Ishikawa (cell line): ENCODE data around the gene CHRNA1.

Experiments used
- CEBPB ChIP-seq: IDR thresholded peaks from 2 replicates; pipeline ENCODE4 v1.6.1; 2012
- CREB1 ChIP-seq: IDR thresholded peaks from 2 replicates; pipeline ENCODE4 v1.6.1; 2012; ENCODE audit warnings: low read depth
- EGR1 ChIP-seq: IDR thresholded peaks from 2 replicates; pipeline ENCODE4 v1.6.1; 2012
- EP300 ChIP-seq: IDR thresholded peaks from 2 replicates; pipeline ENCODE4 v1.6.1; 2012; ENCODE audit warnings: borderline replicate concordance
- NFIC ChIP-seq: IDR thresholded peaks from 2 replicates; pipeline ENCODE4 v1.6.1; 2012
- TEAD4 ChIP-seq: IDR thresholded peaks from 2 replicates; pipeline ENCODE4 v1.6.1; 2012
- USF1 ChIP-seq: IDR thresholded peaks from 2 replicates; pipeline ENCODE4 v1.6.1; 2012
- YY1 ChIP-seq: IDR thresholded peaks from 2 replicates; pipeline ENCODE4 v1.6.1; 2012; ENCODE audit warnings: low read depth
- TF ChIP-seq, protein P1 (sequence below): IDR thresholded peaks from 2 replicates; pipeline ENCODE4 v1.6.1; 2012; ENCODE audit warnings: low read depth, mild to moderate bottlenecking

DNA sequence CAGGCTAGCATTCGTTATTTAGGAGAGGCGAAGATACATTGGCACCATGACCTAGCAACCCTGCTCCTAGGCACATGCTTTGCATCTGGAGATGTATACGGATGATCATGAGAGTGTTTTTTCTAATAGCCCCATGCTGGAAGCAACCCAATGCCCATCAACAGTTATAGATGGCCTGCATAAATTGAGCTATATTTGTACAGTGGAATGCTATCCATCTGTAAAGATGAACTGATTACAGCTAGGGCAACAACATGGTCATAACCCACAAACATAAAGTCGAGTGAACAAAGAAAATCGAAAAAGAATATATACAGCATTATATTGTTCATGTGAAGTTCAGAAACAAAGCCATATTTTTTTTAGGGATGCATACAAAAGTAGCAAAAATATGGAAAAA is 20.6 kb upstream of the CHRNA1 start:
- TF ChIP-seq USF1 (no peak), CREB1 (no peak), NFIC (no peak), YY1 (no peak), EGR1 (no peak), CEBPB (no peak), EP300 (no peak), TEAD4 (no peak)
- TF ChIP-seq, protein P1, sequence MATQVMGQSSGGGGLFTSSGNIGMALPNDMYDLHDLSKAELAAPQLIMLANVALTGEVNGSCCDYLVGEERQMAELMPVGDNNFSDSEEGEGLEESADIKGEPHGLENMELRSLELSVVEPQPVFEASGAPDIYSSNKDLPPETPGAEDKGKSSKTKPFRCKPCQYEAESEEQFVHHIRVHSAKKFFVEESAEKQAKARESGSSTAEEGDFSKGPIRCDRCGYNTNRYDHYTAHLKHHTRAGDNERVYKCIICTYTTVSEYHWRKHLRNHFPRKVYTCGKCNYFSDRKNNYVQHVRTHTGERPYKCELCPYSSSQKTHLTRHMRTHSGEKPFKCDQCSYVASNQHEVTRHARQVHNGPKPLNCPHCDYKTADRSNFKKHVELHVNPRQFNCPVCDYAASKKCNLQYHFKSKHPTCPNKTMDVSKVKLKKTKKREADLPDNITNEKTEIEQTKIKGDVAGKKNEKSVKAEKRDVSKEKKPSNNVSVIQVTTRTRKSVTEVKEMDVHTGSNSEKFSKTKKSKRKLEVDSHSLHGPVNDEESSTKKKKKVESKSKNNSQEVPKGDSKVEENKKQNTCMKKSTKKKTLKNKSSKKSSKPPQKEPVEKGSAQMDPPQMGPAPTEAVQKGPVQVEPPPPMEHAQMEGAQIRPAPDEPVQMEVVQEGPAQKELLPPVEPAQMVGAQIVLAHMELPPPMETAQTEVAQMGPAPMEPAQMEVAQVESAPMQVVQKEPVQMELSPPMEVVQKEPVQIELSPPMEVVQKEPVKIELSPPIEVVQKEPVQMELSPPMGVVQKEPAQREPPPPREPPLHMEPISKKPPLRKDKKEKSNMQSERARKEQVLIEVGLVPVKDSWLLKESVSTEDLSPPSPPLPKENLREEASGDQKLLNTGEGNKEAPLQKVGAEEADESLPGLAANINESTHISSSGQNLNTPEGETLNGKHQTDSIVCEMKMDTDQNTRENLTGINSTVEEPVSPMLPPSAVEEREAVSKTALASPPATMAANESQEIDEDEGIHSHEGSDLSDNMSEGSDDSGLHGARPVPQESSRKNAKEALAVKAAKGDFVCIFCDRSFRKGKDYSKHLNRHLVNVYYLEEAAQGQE = no peak
